NCI-H1092 (cell line): ENCODE results near the gene PDXK.
A peak's percentile ranks its signal among the peaks of the same experiment; 100 is the strongest.

ENCODE experiments used
- DNase-seq: peaks from one replicate; lab custom pipeline; 2025; lab: John Stamatoyannopoulos, UW

Gene PDXK

DNA sequence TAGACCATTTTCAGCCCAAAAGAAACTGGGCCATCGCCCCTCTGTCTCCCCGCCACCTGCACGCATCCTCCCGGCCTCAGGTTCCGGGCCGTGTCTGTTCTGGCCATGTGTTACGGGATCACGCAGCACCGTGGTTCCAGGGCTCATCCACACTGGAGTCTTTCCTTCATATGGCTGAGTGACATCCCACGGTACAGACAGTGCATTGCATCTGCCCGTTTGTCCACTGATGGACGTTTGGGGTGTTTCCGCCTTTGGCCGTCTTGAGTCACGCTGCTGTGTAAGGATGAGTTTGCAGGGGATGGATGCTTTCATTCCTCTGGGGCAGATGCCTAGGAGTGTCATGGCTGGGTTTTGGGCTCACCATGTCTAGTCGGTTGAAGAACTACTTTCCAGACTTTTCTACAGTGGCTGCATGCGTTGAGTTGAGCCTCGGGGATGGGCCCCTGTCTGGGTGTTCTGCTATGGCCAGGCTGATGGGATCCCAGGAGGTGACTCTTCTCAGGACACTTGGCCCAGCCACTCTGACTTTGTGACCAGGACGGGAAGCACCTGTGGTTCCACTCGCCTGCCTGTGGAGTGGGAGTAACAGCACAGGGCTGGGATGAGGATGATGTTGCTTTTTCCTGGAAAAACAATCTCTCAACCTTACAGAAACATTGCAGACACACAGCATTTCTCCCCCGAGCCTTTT, 87.2 kb downstream of the PDXK start:
- no peak for DNase-seq

DNA sequence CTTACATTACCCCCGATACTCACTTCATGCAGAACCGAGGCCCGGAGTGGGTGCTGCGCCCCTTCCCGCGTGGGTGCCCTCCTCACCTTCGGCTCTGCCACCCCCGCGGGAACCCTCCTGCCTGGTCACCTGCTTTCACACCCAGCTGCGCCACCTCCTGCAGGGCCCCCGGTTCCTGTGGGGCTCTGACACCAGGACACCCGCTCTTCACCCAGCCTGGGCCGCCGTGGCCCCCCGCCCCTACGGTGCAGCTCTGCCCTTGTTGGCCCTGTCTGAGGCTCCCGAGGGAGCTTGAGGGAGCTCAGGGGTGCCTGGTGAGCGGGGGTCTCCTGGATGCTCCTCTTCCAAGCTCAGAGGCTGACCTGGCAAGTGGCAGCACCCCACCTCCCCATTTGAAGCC, 89.4 kb downstream of the PDXK start:
- DNase-seq: no peak

DNA sequence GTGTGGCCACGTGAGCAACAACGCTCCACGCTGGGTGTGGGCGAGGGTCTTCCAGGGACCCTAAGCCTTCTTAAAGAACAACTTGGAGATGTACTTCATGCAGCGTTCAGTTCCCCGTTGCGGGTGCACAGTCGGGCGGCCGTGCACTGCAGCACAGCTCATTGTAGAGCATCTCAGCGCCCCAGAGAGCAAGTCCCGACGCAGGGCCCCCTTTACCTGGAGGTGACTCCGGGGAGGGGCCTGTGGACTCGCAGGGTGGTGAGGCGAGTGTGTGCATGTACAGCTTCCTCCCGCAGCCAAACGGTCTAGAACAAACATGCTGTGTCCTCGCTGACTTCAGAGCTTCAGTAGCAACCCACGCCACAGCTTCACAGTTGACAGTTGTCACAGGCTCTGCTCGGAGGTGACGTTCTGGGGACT, 89.9 kb downstream of the PDXK start:
- DNase-seq: no peak

DNA sequence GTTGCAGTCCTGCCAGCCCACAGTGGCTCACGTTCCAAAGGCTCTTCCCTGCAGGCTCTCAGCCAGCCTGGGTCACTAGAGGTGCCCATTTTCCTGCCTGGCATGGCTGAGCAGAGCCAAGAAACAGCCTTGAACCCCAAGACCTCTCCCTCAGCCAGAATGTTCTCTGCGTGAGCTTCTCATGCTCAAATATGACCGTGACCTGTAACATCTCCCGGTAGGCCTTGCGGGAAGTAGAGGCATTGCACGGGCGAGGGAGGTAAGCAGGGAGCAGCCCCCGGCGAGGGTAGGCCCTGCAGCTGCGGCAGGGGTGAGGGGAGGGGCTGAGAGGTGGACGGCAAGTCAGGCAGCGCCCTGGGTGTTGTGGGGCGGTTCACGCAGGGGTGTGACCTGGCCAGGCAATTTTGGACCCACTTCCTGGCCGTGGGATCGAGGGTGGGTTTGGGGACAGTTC, 90.4 kb downstream of the PDXK start:
- DNase-seq: no peak

DNA sequence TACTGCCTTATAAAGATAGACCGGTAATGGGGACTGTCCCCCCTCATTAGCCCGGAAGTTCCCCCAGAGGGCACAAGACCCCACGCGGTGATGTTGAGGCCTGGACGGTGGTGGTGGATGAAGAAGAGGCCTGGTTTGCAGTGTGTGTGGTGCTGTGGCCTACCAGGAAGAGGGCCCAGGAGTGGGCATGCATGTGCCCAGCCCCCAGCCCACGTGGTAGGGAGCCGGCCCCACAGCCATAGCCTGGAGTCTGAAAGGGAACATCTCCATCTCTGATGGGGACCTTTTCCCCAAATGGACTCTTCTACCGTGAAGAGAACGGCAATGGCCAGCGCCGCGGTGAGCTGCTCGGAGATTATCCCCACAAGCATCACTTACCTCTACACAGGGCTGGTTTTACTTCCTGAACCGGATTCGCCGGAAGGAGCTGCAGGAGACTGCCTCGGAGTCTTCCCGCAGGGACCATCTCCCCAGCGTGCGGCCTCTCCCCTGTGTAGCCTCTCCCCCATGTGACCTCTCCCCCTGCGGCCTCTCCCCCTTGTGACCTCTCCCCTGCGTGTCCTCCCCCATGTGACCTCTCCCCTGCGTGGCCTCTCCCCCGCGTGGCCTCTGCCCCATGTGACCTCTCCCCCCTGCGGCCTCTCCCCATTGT, 91.0 kb downstream of the PDXK start:
- no peak for DNase-seq

DNA sequence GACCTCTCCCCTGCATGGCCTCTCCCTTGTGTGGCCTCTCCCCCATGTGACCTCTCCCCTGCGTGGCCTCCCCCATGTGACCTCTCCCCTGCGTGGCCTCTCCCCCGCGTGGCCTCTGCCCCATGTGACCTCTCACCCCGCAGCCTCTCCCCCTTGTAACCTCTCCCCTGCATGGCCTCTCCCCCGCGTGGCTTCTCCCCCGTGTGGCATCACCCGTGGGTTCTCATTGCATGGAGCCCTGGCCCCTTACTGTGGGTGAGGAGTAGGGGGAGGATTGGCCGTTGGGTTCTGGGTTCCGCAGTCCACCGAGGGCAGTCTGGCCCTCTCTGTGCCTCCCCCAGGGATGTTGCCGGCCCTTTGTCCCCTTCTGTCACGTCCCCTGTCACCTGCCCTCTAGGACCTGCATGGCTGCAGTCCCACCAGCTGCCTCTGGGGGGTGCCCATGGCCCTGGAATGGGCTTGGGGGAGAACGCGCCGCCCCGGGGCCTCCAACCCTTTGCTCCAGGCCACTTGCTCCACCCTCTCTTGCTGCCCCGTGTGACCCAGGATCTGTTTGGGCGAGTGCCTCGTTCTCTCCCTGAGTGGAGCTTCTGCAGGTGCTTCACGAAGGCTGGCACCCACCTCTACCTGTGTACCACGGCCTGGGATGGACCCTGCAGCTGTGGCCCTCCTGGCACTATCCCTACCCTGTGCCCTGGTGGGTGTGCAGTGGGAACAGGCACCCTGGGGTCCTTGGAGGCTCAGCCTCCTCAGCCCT, 91.8 kb downstream of the PDXK start:
- peak; percentile 58 for DNase-seq

DNA sequence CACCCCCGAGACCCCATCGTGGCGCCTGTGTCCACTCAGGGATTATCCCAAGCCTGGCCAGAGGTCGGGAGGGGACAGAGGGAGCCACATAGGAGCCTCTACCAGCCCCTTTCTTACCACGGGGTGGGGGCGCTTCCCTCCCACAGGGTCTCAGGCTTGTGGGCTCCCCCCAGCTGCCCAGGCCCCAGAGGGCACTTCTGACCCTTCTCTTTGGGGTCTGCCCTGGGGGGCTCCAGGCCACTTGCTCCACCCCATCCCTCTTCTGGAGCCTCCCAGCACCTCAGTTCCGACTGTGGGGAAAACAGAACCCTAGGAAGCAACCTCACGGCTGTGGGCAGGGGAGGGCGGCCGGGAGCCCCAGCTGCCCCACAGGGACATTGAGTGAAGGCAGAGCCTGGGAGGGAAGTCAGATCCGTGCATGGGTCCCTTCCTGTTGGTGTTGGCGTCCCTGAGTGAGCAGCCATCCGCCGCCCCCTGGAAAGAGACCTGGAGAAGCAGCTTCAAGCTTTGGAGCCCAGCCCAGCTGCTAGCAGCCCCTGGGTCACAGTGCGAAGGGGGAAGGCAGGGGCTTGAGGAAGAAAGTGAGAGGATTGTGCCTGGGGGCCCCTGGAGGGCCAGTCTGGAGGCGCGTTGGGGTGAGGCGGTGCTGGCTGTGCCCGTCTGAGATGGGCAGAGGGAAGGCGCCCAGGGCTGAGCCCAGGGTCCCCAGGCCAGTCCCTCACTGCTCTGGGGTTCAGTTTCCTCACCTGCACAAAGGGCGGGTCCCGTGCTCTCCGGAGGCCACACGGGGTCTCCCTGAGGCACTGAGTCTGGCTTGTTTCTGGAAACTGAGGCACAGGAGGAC, 92.6 kb downstream of the PDXK start:
- DNase-seq: no peak
